ENCODE measurements around the gene HDAC4. TPM values are rescaled to one million over a fixed set of nuclear protein-coding genes. Genes with fewer than 3 reads are reported as not detected.

HDAC4 gene
- total and polyA plus RNA-seq, 4 donors = 2.9 to 37.2 (median 4.4) TPM

GRCh38 chr2:239293775-239294430 lies 106.9 kb downstream of the HDAC4 start (continued):
- TF ChIP-seq ZBTB33 (IDR thresholded peaks at IDR 0.05) = no peak
- no peak for TF ChIP-seq NR2F2 (IDR thresholded peaks at IDR 0.05)
- no peak for TF ChIP-seq RAD21 (IDR thresholded peaks at IDR 0.05)
- no peak for TF ChIP-seq RXRA (IDR thresholded peaks at IDR 0.05)
- TF ChIP-seq ATF3 (IDR thresholded peaks at IDR 0.05) = no peak

GRCh38 chr2:239292959-239293774 lies 107.7 kb downstream of the HDAC4 start:
- DNase-seq (ENCODE audit: low spot score) = no peak
- H3K4me1 ChIP-seq (ENCODE audit: control insufficient read depth in 4 of 4, insufficient read depth in 4 of 4, low read length in 3 of 4) = peaks cover 24 to 73% (median 55%) of the 10 kb centered on the region in 4 donors
- no peaks in the 10 kb centered on the region for H3K27me3 ChIP-seq (ENCODE audit: control insufficient read depth in 4 of 4, insufficient read depth in 4 of 4, low read length in 3 of 4)
- no peaks in the 10 kb centered on the region for H3K9me3 ChIP-seq (ENCODE audit: control insufficient read depth in 4 of 4, low read length in 3 of 4)
- no peak overlapping the region for H3K27ac ChIP-seq (ENCODE audit: low read depth in 1 of 2, low read length in 2 of 2)
- H3K4me3 ChIP-seq (ENCODE audit: low read depth in 1 of 3, low read length in 3 of 3) = no peak overlapping the region
- no peak for TF ChIP-seq HNF4G (IDR thresholded peaks at IDR 0.05)
- no peak for TF ChIP-seq EGR1 (IDR thresholded peaks at IDR 0.05; ENCODE audit: low read depth in 2 of 2)
- no peak for TF ChIP-seq ATF3 (IDR thresholded peaks at IDR 0.05)
- TF ChIP-seq FOXA1 (IDR thresholded peaks at IDR 0.05) = no peak
- TF ChIP-seq SP1 (IDR thresholded peaks at IDR 0.05) = no peak
- TF ChIP-seq RXRA (IDR thresholded peaks at IDR 0.05) = no peak
- TF ChIP-seq CTCF (IDR thresholded peaks at IDR 0.05; ENCODE audit: low read depth, low read length, missing input control) = no peak
- no peak for TF ChIP-seq ZBTB33 (IDR thresholded peaks at IDR 0.05)
- TF ChIP-seq FOXA2 (IDR thresholded peaks at IDR 0.05) = no peak
- TF ChIP-seq NR2F2 (IDR thresholded peaks at IDR 0.05) = no peak
- no peak for TF ChIP-seq REST (IDR thresholded peaks at IDR 0.05)
- TF ChIP-seq JUND (IDR thresholded peaks at IDR 0.05) = no peak
- no peak for TF ChIP-seq MAX (IDR thresholded peaks at IDR 0.05)
- TF ChIP-seq TAF1 (conservative IDR thresholded peaks at IDR 0.05) = no peak
- no peak for TF ChIP-seq HNF4A (conservative IDR thresholded peaks at IDR 0.05)
- TF ChIP-seq YY1 (IDR thresholded peaks at IDR 0.05) = no peak
- TF ChIP-seq RAD21 (IDR thresholded peaks at IDR 0.05) = no peak
- no peak for TF ChIP-seq GABPA (IDR thresholded peaks at IDR 0.05 in 1 of 2, conservative IDR thresholded peaks at IDR 0.05 in 1 of 2)
- no peaks in the 10 kb centered on the region for H3K36me3 ChIP-seq (ENCODE audit: control insufficient read depth in 4 of 4, insufficient read depth in 3 of 4, low read depth in 1 of 4, low read length in 3 of 4)
- H3K9ac ChIP-seq (ENCODE audit: low read depth in 1 of 2, low read length in 2 of 2) = no peak overlapping the region
- WGBS = 92% methylated on average over 15 of the region's 15 CpGs
